Measurements from ENCODE around the gene RB1. TPM values are rescaled to one million over a fixed set of nuclear protein-coding genes. Genes with fewer than 3 reads are reported as not detected.

The RB1 gene
- total RNA-seq, 2 donors from 2014 or later: 36.0 to 40.3 TPM

GRCh38 chr13:48273346-48273745, 30.2 kb upstream of the RB1 start:
- DNase-seq (ENCODE audit: low spot score) (no peak), ATAC-seq (no peak)
- H3K4me1 Mint-ChIP-seq (ENCODE audit: low read depth in 2 of 2): peaks cover 8 to 11% of the 10 kb centered on the region in 2 donors

GRCh38 chr13:48275507-48275906, 28.0 kb upstream of the RB1 start:
- peak in 1 of 2 donors; percentile 53 for ATAC-seq
- no peaks in the 10 kb centered on the region for H3K27me3 Mint-ChIP-seq

More at GRCh38 chr13:48273346-48273745, 30.2 kb upstream of the RB1 start:
- H3K27ac Mint-ChIP-seq: no peak overlapping the region
- no peaks in the 10 kb centered on the region for H3K27me3 Mint-ChIP-seq
- H3K9me3 Mint-ChIP-seq: no peaks in the 10 kb centered on the region
- H3K36me3 Mint-ChIP-seq: peaks cover 8% of the 10 kb centered on the region
- no peak overlapping the region for H3K4me3 Mint-ChIP-seq

GRCh38 chr13:48278806-48279205, 24.7 kb upstream of the RB1 start:
- DNase-seq (ENCODE audit: low spot score): no peak
- no peaks in the 10 kb centered on the region for H3K36me3 Mint-ChIP-seq
- no peak overlapping the region for H3K4me3 Mint-ChIP-seq
- H3K9me3 Mint-ChIP-seq: no peaks in the 10 kb centered on the region
- peaks cover 0 to 3% of the 10 kb centered on the region in 2 donors for H3K27me3 Mint-ChIP-seq
- no peak for ATAC-seq
- H3K27ac Mint-ChIP-seq: no peak overlapping the region
- H3K4me1 Mint-ChIP-seq (ENCODE audit: low read depth in 2 of 2): peaks cover 7 to 16% of the 10 kb centered on the region in 2 donors

More at GRCh38 chr13:48275507-48275906, 28.0 kb upstream of the RB1 start:
- Mint-ChIP-seq H3K27ac (peak overlapping the region in 1 of 2 donors; percentile 17), H3K36me3 (no peaks in the 10 kb centered on the region), H3K4me3 (no peak overlapping the region), H3K9me3 (no peaks in the 10 kb centered on the region), H3K4me1 (ENCODE audit: low read depth in 2 of 2) (peaks cover 3 to 11% of the 10 kb centered on the region in 2 donors)
- DNase-seq (ENCODE audit: low spot score): no peak

- Mint-ChIP-seq H3K27me3 (peaks cover 0 to 3% of the 10 kb centered on the region in 2 donors), H3K4me1 (ENCODE audit: low read depth in 2 of 2) (peaks cover 5 to 13% of the 10 kb centered on the region in 2 donors), H3K4me3 (no peak overlapping the region), H3K36me3 (no peaks in the 10 kb centered on the region), H3K9me3 (no peaks in the 10 kb centered on the region), H3K27ac (no peak overlapping the region)
- ATAC-seq (no peak), DNase-seq (ENCODE audit: low spot score) (no peak)
Observed at GRCh38 chr13:48281556-48281955, 22.0 kb upstream of the RB1 start.

GRCh38 chr13:48291730-48292129, 11.8 kb upstream of the RB1 start:
- peaks cover 0 to 10% of the 10 kb centered on the region in 2 donors for H3K4me1 Mint-ChIP-seq (ENCODE audit: low read depth in 2 of 2)
- no peaks in the 10 kb centered on the region for H3K9me3 Mint-ChIP-seq
- no peak for ATAC-seq
- H3K27me3 Mint-ChIP-seq: peaks cover 11 to 13% of the 10 kb centered on the region in 2 donors
- no peak overlapping the region for H3K27ac Mint-ChIP-seq
- DNase-seq (ENCODE audit: low spot score): no peak
- H3K36me3 Mint-ChIP-seq: no peaks in the 10 kb centered on the region
- no peak overlapping the region for H3K4me3 Mint-ChIP-seq

GRCh38 chr13:48292650-48293049, 10.9 kb upstream of the RB1 start:
- Mint-ChIP-seq H3K27me3 (peaks cover 10 to 17% of the 10 kb centered on the region in 2 donors), H3K36me3 (no peaks in the 10 kb centered on the region), H3K27ac (no peak overlapping the region), H3K9me3 (no peaks in the 10 kb centered on the region), H3K4me3 (no peak overlapping the region), H3K4me1 (ENCODE audit: low read depth in 2 of 2) (peaks cover 0 to 5% of the 10 kb centered on the region in 2 donors)
- ATAC-seq (no peak), DNase-seq (ENCODE audit: low spot score) (no peak)

- ATAC-seq (peak in 1 of 2 donors; percentile 43), DNase-seq (ENCODE audit: low spot score) (no peak)
- peaks cover 0 to 5% of the 10 kb centered on the region in 2 donors for H3K4me1 Mint-ChIP-seq (ENCODE audit: low read depth in 2 of 2)
- no peak overlapping the region for H3K4me3 Mint-ChIP-seq
- H3K27me3 Mint-ChIP-seq: peaks cover 4 to 7% of the 10 kb centered on the region in 2 donors
- H3K27ac Mint-ChIP-seq: no peak overlapping the region
- no peaks in the 10 kb centered on the region for H3K9me3 Mint-ChIP-seq
- no peaks in the 10 kb centered on the region for H3K36me3 Mint-ChIP-seq
Observed at GRCh38 chr13:48294653-48295052, 8.9 kb upstream of the RB1 start.

GRCh38 chr13:48295271-48295670, 8.3 kb upstream of the RB1 start:
- ATAC-seq: no peak
- H3K36me3 Mint-ChIP-seq: no peaks in the 10 kb centered on the region

GRCh38 chr13:48296528-48296927, 7.0 kb upstream of the RB1 start:
- no peak for ATAC-seq
- Mint-ChIP-seq H3K27ac (no peak overlapping the region), H3K36me3 (no peaks in the 10 kb centered on the region), H3K4me1 (ENCODE audit: low read depth in 2 of 2) (peaks cover 0 to 5% of the 10 kb centered on the region in 2 donors), H3K27me3 (peaks cover 0 to 7% of the 10 kb centered on the region in 2 donors), H3K4me3 (no peak overlapping the region), H3K9me3 (no peaks in the 10 kb centered on the region)
- no peak for DNase-seq (ENCODE audit: low spot score)

More at GRCh38 chr13:48295271-48295670, 8.3 kb upstream of the RB1 start:
- H3K9me3 Mint-ChIP-seq: no peaks in the 10 kb centered on the region
- no peak for DNase-seq (ENCODE audit: low spot score)
- peaks cover 1 to 7% of the 10 kb centered on the region in 2 donors for H3K27me3 Mint-ChIP-seq
- no peak overlapping the region for H3K4me3 Mint-ChIP-seq
- peaks cover 0 to 5% of the 10 kb centered on the region in 2 donors for H3K4me1 Mint-ChIP-seq (ENCODE audit: low read depth in 2 of 2)
- no peak overlapping the region for H3K27ac Mint-ChIP-seq

GRCh38 chr13:48297131-48297786, 6.3 kb upstream of the RB1 start:
- no peak overlapping the region for H3K4me3 Mint-ChIP-seq
- H3K9me3 Mint-ChIP-seq: no peaks in the 10 kb centered on the region
- no peak overlapping the region for H3K27ac Mint-ChIP-seq
- H3K36me3 Mint-ChIP-seq: no peaks in the 10 kb centered on the region
- no peak for DNase-seq (ENCODE audit: low spot score)
- H3K4me1 Mint-ChIP-seq (ENCODE audit: low read depth in 2 of 2): peaks cover 0 to 5% of the 10 kb centered on the region in 2 donors
- ATAC-seq: no peak
- peaks cover 0 to 7% of the 10 kb centered on the region in 2 donors for H3K27me3 Mint-ChIP-seq

- Mint-ChIP-seq H3K36me3 (no peaks in the 10 kb centered on the region), H3K4me3 (no peak overlapping the region)
Observed at GRCh38 chr13:48299591-48299990, 4.0 kb upstream of the RB1 start.

GRCh38 chr13:48302871-48303358, 636 bp upstream of the RB1 start:
- peak overlapping the region; percentile 95 for H3K27ac Mint-ChIP-seq
- H3K36me3 Mint-ChIP-seq: peaks cover 6% of the 10 kb centered on the region
- DNase-seq (ENCODE audit: low spot score): no peak
- no peak for ATAC-seq
- H3K27me3 Mint-ChIP-seq: peaks cover 0 to under 1% of the 10 kb centered on the region in 2 donors
- peak overlapping the region; percentile 94 for H3K4me3 Mint-ChIP-seq
- no peaks in the 10 kb centered on the region for H3K9me3 Mint-ChIP-seq
- peaks cover 19 to 32% of the 10 kb centered on the region in 2 donors for H3K4me1 Mint-ChIP-seq (ENCODE audit: low read depth in 2 of 2)

More at GRCh38 chr13:48299591-48299990, 4.0 kb upstream of the RB1 start:
- no peak for DNase-seq (ENCODE audit: low spot score)
- peaks cover 0 to 7% of the 10 kb centered on the region in 2 donors for H3K27me3 Mint-ChIP-seq
- H3K4me1 Mint-ChIP-seq (ENCODE audit: low read depth in 2 of 2): peaks cover 10 to 11% of the 10 kb centered on the region in 2 donors
- no peak for ATAC-seq
- H3K9me3 Mint-ChIP-seq: no peaks in the 10 kb centered on the region
- no peak overlapping the region for H3K27ac Mint-ChIP-seq

GRCh38 chr13:48304143-48304876, 759 bp downstream of the RB1 start:
- Mint-ChIP-seq H3K4me3 (peak overlapping the region; percentile 94), H3K27ac (peak overlapping the region; percentile 95), H3K36me3 (peaks cover 6% of the 10 kb centered on the region), H3K9me3 (no peaks in the 10 kb centered on the region), H3K4me1 (ENCODE audit: low read depth in 2 of 2) (peaks cover 19 to 32% of the 10 kb centered on the region in 2 donors), H3K27me3 (no peaks in the 10 kb centered on the region)
- ATAC-seq: peak; percentile 3 to 18
- no peak for DNase-seq (ENCODE audit: low spot score)

- peaks cover 24 to 36% of the 10 kb centered on the region in 2 donors for H3K4me1 Mint-ChIP-seq (ENCODE audit: low read depth in 2 of 2)
- ATAC-seq: no peak
- no peak for DNase-seq (ENCODE audit: low spot score)
- no peak overlapping the region for H3K4me3 Mint-ChIP-seq
- H3K27me3 Mint-ChIP-seq: no peaks in the 10 kb centered on the region
- no peak overlapping the region for H3K27ac Mint-ChIP-seq
- peaks cover 6% of the 10 kb centered on the region for H3K36me3 Mint-ChIP-seq
- H3K9me3 Mint-ChIP-seq: no peaks in the 10 kb centered on the region
Observed at GRCh38 chr13:48311223-48311622, 7.7 kb downstream of the RB1 start.

All from natural killer cell treated with Interleukin-12 subunit alpha and Interleukin-12 subunit beta and Interleukin-15 and Interleukin-18, amount 100 ng/mL, for 72 hours (primary cell).